ENCODE measurements around the gene BPIFB3. TPM values are rescaled to one million over a fixed set of nuclear protein-coding genes. Genes with fewer than 3 reads are reported as not detected.

BPIFB3 gene
- total and polyA plus RNA-seq, 2 experiments from 2014 or later: not detected

GRCh38 chr20:33015700-33016580 is 37.8 kb upstream of the BPIFB3 start:
- H3K9me3 Mint-ChIP-seq: no peaks in the 10 kb centered on the region
- H3K4me3 Mint-ChIP-seq: no peak overlapping the region
- H3K4me2 ChIP-seq: no peak overlapping the region
- H3K36me3 ChIP-seq (ENCODE audit: insufficient read depth): no peaks in the 10 kb centered on the region
- no peaks in the 10 kb centered on the region for H4K20me1 ChIP-seq (replicated peaks; ENCODE audit: insufficient read depth)
- no peak for TF ChIP-seq ZNF331 (CRISPR knock-in tag; IDR thresholded peaks at IDR 0.05; ENCODE audit: low read depth)
- TF ChIP-seq CREB1 (CRISPR knock-in tag; IDR thresholded peaks at IDR 0.05; ENCODE audit: low read depth): no peak
- TF ChIP-seq NANOG (IDR thresholded peaks at IDR 0.05; ENCODE audit: borderline replicate concordance): no peak
- no peak for TF ChIP-seq POLR2AphosphoS5 (IDR thresholded peaks at IDR 0.05; ENCODE audit: low read depth)
- no peak for TF ChIP-seq ZNF462 (CRISPR knock-in tag; IDR thresholded peaks at IDR 0.05)
- no peak for TF ChIP-seq REST (IDR thresholded peaks at IDR 0.05; ENCODE audit: unreplicated experiment)
- no peak for TF ChIP-seq CTCF (conservative IDR thresholded peaks at IDR 0.05; ENCODE audit: low read depth in 2 of 2)
- TF ChIP-seq STAT1 (IDR thresholded peaks at IDR 0.05; ENCODE audit: unreplicated experiment): no peak
- no peak for TF ChIP-seq ETS1 (IDR thresholded peaks at IDR 0.05)
- TF ChIP-seq EZH2 (IDR thresholded peaks at IDR 0.05; ENCODE audit: low read depth, unreplicated experiment): no peak
- no peak for TF ChIP-seq ZNF114 (CRISPR knock-in tag; IDR thresholded peaks at IDR 0.05)
- no peak for TF ChIP-seq JUNB (IDR thresholded peaks at IDR 0.05; ENCODE audit: unreplicated experiment)
- TF ChIP-seq EZH2phosphoT487 (IDR thresholded peaks at IDR 0.05; ENCODE audit: unreplicated experiment): no peak
- no peaks in the 10 kb centered on the region for H3K4me1 ChIP-seq (ENCODE audit: insufficient read depth)
- H3K27ac ChIP-seq (ENCODE audit: low read depth): no peak overlapping the region
- no peak overlapping the region for H2AFZ ChIP-seq
- H3K27me3 Mint-ChIP-seq (ENCODE audit: insufficient read depth, low read depth, poor library complexity): peaks cover 19% of the 10 kb centered on the region
- no peaks in the 10 kb centered on the region for H3K27me3 ChIP-seq (ENCODE audit: insufficient read depth)
- H3K4me3 ChIP-seq: no peak overlapping the region
- H3K36me3 Mint-ChIP-seq (ENCODE audit: low read depth): no peaks in the 10 kb centered on the region
- H3K79me2 ChIP-seq (replicated peaks; ENCODE audit: insufficient read depth): no peaks in the 10 kb centered on the region
- no peaks in the 10 kb centered on the region for H3K9me2 ChIP-seq (ENCODE audit: insufficient read depth)
- DNase-seq (ENCODE audit: low spot score) (no peak), ATAC-seq (no peak)
- peaks cover 12% of the 10 kb centered on the region for H3K4me1 Mint-ChIP-seq
- H3K27ac Mint-ChIP-seq: no peak overlapping the region
- no peaks in the 10 kb centered on the region for H3F3A ChIP-seq (replicated peaks; ENCODE audit: low read depth)

All from GM23338 (cell line).